ENCODE data around the gene VPS16.

DNA sequence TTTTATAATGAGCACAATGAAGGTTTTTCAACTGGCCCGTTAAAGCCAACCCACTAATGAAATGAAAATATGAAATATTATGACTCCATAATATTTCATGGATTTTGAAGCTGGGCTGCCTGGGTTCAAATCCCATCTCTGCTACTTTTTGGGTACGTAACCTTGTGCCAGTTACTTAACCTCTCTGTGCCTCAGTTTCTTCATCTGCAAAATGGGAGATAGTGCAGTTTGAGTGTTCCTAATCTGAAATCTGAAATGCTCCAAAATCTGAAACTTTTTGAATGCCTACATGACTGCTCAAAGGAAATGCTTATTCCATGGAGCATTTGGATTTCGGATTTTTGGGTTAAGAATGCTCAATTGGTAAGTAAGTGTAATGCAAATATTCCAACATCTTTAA, 62.3 kb downstream of the VPS16 start:
- TF ChIP-seq, protein P1, sequence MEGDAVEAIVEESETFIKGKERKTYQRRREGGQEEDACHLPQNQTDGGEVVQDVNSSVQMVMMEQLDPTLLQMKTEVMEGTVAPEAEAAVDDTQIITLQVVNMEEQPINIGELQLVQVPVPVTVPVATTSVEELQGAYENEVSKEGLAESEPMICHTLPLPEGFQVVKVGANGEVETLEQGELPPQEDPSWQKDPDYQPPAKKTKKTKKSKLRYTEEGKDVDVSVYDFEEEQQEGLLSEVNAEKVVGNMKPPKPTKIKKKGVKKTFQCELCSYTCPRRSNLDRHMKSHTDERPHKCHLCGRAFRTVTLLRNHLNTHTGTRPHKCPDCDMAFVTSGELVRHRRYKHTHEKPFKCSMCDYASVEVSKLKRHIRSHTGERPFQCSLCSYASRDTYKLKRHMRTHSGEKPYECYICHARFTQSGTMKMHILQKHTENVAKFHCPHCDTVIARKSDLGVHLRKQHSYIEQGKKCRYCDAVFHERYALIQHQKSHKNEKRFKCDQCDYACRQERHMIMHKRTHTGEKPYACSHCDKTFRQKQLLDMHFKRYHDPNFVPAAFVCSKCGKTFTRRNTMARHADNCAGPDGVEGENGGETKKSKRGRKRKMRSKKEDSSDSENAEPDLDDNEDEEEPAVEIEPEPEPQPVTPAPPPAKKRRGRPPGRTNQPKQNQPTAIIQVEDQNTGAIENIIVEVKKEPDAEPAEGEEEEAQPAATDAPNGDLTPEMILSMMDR (IDR thresholded peaks at IDR 0.05), result no peak
- TF ChIP-seq EZH2 (IDR thresholded peaks at IDR 0.05; ENCODE audit: borderline replicate concordance, insufficient read depth, low read depth, low read length, poor library complexity, severe bottlenecking), result no peak
